GOT3 (cell line): Measurements from ENCODE around the gene ABCA3.

Experiments
- DNase-seq: peaks from one replicate; lab custom pipeline; 2025; ENCODE audit warnings: mixed read lengths; lab: John Stamatoyannopoulos, UW

The ABCA3 gene

GRCh38 chr16:2308089-2308962 is 32.2 kb downstream of the ABCA3 start:
- DNase-seq: no peak

GRCh38 chr16:2299915-2300192 is 40.7 kb downstream of the ABCA3 start:
- no peak for DNase-seq

GRCh38 chr16:2299121-2299914 is 41.2 kb downstream of the ABCA3 start:
- no peak for DNase-seq

GRCh38 chr16:2298621-2299020 is 41.9 kb downstream of the ABCA3 start:
- DNase-seq: no peak

- no peak for DNase-seq
These were observed 43.0 kb downstream of the ABCA3 start for GRCh38 chr16:2297506-2297860.

- DNase-seq: no peak
These were observed 43.6 kb downstream of the ABCA3 start for GRCh38 chr16:2296661-2297505.

GRCh38 chr16:2295056-2295798 is 45.3 kb downstream of the ABCA3 start:
- no peak for DNase-seq

- no peak for DNase-seq
These were observed 48.3 kb downstream of the ABCA3 start for GRCh38 chr16:2292221-2292620.

GRCh38 chr16:2289282-2289681 is 51.2 kb downstream of the ABCA3 start:
- no peak for DNase-seq

- DNase-seq: no peak
These were observed 51.8 kb downstream of the ABCA3 start for GRCh38 chr16:2288726-2289125.

GRCh38 chr16:2287916-2288547 is 52.5 kb downstream of the ABCA3 start:
- DNase-seq: no peak

GRCh38 chr16:2286550-2286949 is 54.0 kb downstream of the ABCA3 start:
- DNase-seq: no peak

GRCh38 chr16:2285731-2286191 is 54.8 kb downstream of the ABCA3 start:
- no peak for DNase-seq

GRCh38 chr16:2284797-2285576 is 55.5 kb downstream of the ABCA3 start:
- DNase-seq: no peak

GRCh38 chr16:2284001-2284770 is 56.3 kb downstream of the ABCA3 start:
- DNase-seq: no peak

GRCh38 chr16:2282866-2283555 is 57.5 kb downstream of the ABCA3 start:
- no peak for DNase-seq

GRCh38 chr16:2282262-2282661 is 58.3 kb downstream of the ABCA3 start:
- no peak for DNase-seq

GRCh38 chr16:2280981-2281542 is 59.5 kb downstream of the ABCA3 start:
- DNase-seq: no peak

GRCh38 chr16:2280461-2280860 is 60.1 kb downstream of the ABCA3 start:
- DNase-seq: no peak
